K562 (cell line): ENCODE data around the gene DCTN2. TPM values are rescaled to one million over a fixed set of nuclear protein-coding genes. Genes with fewer than 3 reads are reported as not detected.
A peak's percentile ranks its signal among the peaks of the same experiment; 100 is the strongest.

Source experiments
- BCL6 ChIP-seq: fragments of 250-450 bp; sonication (Bioruptor Pico); IDR thresholded peaks from 2 replicates; pipeline ENCODE4 v1.4.0; 2020
- BHLHE40 ChIP-seq: IDR thresholded peaks from 2 replicates; pipeline ENCODE4 v1.6.1; 2011; ENCODE audit warnings: low read length, improper control_type of control experiment
- BRCA1 ChIP-seq, 2 experiments: fragments of 450-650 bp in 1 of 2; sonication (generic) in 1 of 2; formaldehyde crosslinking in 1 of 2; IDR thresholded peaks; 2 replicates each; pipeline versions ENCODE4 v1.5.0 to v1.6.1; 2017 to 2020; ENCODE audit warnings: mild to moderate bottlenecking in 1 of 2, missing genetic modification reagents in 1 of 2
- BRF1 ChIP-seq: IDR thresholded peaks from 3 replicates; pipeline ENCODE4 v1.6.1; 2011; ENCODE audit warnings: borderline replicate concordance, mild to moderate bottlenecking; ENCODE audit not compliant: insufficient read length; ENCODE audit errors: extremely low read depth
- CEBPB ChIP-seq: fragments of 450-650 bp; IDR thresholded peaks from 2 replicates; pipeline ENCODE4 v1.6.1; 2016; ENCODE audit warnings: missing genetic modification characterization, missing compliant biosample characterization
- CHD2 ChIP-seq: IDR thresholded peaks from 2 replicates; pipeline ENCODE4 v1.6.1; 2011; ENCODE audit warnings: low read depth, low read length
- CREM ChIP-seq: IDR thresholded peaks from 2 replicates; pipeline ENCODE4 v1.6.1; 2014; ENCODE audit warnings: antibody characterized with exemption, low read depth
- DDX20 ChIP-seq: fragments of 450-650 bp; IDR thresholded peaks from 2 replicates; pipeline ENCODE4 v1.6.1; 2016; ENCODE audit warnings: missing genetic modification characterization, low read depth, mild to moderate bottlenecking, missing compliant biosample characterization, moderate library complexity
- ERF ChIP-seq: fragments of 450-650 bp; formaldehyde crosslinking; IDR thresholded peaks from 2 replicates; pipeline ENCODE4 v1.4.0; 2020; ENCODE audit warnings: mild to moderate bottlenecking, mixed read lengths
- HCFC1 ChIP-seq: IDR thresholded peaks from 2 replicates; pipeline ENCODE4 v1.6.1; 2012; ENCODE audit warnings: low read depth, low read length, improper control_type of control experiment
- HMG20A ChIP-seq: fragments of 450-650 bp; formaldehyde crosslinking; conservative IDR thresholded peaks from 2 replicates; pipeline ENCODE4 v1.4.0; 2020; ENCODE audit warnings: mild to moderate bottlenecking, mixed read lengths
- KDM5B ChIP-seq: fragments of 200-600 bp; sonication (generic); IDR thresholded peaks from 2 replicates; pipeline ENCODE4 v1.6.1; 2012; ENCODE audit warnings: low read depth, mild to moderate bottlenecking, moderate library complexity, low read length, control low read depth, inconsistent platforms; ENCODE audit not compliant: insufficient replicate concordance
- MAZ ChIP-seq, 2 experiments: fragments of 450-650 bp in 1 of 2; sonication (generic) in 1 of 2; formaldehyde crosslinking; IDR thresholded peaks in 1 of 2; conservative IDR thresholded peaks in 1 of 2; 2 replicates each; pipeline versions ENCODE4 v1.4.0 to v1.5.0; 2020; ENCODE audit warnings: mild to moderate bottlenecking in 1 of 2, missing genetic modification reagents in 1 of 2
- MED1 ChIP-seq: sonication (generic); formaldehyde crosslinking; IDR thresholded peaks from 2 replicates; pipeline ENCODE4 v1.8.1; 2023; ENCODE audit warnings: missing genetic modification reagents, borderline replicate concordance
- NR1H2 ChIP-seq: sonication (generic); formaldehyde crosslinking; IDR thresholded peaks from 2 replicates; pipeline ENCODE4 v1.4.0; 2020; ENCODE audit warnings: mild to moderate bottlenecking, missing genetic modification reagents
- PRPF4 ChIP-seq: fragments of 200-400 bp; formaldehyde crosslinking; IDR thresholded peaks from one replicate; pipeline ENCODE4 v1.6.1; 2017; ENCODE audit warnings: low read length, low read depth, mild to moderate bottlenecking; ENCODE audit not compliant: insufficient read depth, poor library complexity, severe bottlenecking
- PTRF ChIP-seq: fragments of 450-650 bp; IDR thresholded peaks from 2 replicates; pipeline ENCODE4 v1.6.1; 2016; ENCODE audit warnings: mild to moderate bottlenecking, missing genetic modification characterization, missing compliant biosample characterization
- RAD51 ChIP-seq: fragments of 450-650 bp; IDR thresholded peaks from 2 replicates; pipeline ENCODE4 v1.7.1; 2016; ENCODE audit warnings: low read depth, mild to moderate bottlenecking, borderline replicate concordance
- U2AF1 ChIP-seq: fragments of 200-400 bp; formaldehyde crosslinking; optimal IDR thresholded peaks from 2 replicates; pipeline ENCODE3; 2017; ENCODE audit warnings: mild to moderate bottlenecking, low read depth, low read length, moderate library complexity
- ZEB2 ChIP-seq: fragments of 450-650 bp; IDR thresholded peaks from 2 replicates; pipeline ENCODE4 v1.6.1; 2016
- ZNF12 ChIP-seq: sonication (generic); formaldehyde crosslinking; IDR thresholded peaks from 2 replicates; pipeline ENCODE4 v1.4.0; 2020; ENCODE audit warnings: mild to moderate bottlenecking, missing genetic modification reagents
- ZNF121 ChIP-seq: sonication (generic); formaldehyde crosslinking; conservative IDR thresholded peaks from 2 replicates; pipeline ENCODE4 v1.8.0; 2022; ENCODE audit warnings: missing genetic modification reagents
- ZNF311 ChIP-seq: fragments of 250-450 bp; sonication (Bioruptor Pico); IDR thresholded peaks from 2 replicates; pipeline ENCODE4 v1.4.0; 2020; ENCODE audit warnings: mild to moderate bottlenecking, moderate library complexity
- ZNF384 ChIP-seq: IDR thresholded peaks from 2 replicates; pipeline ENCODE4 v1.6.1; 2012; ENCODE audit warnings: low read depth, low read length, improper control_type of control experiment
- ZNF507 ChIP-seq: conservative IDR thresholded peaks from 2 replicates; pipeline ENCODE4 v1.6.1; 2017; ENCODE audit warnings: missing genetic modification characterization, missing compliant biosample characterization
- ZNF561 ChIP-seq: fragments of 450-650 bp; formaldehyde crosslinking; conservative IDR thresholded peaks from 2 replicates; pipeline ENCODE4 v1.4.0; 2020; ENCODE audit warnings: mild to moderate bottlenecking, moderate library complexity
- ZNF655 ChIP-seq: fragments of 250-450 bp; sonication (Bioruptor Pico); IDR thresholded peaks from 2 replicates; pipeline ENCODE4 v1.5.0; 2021
- ZSCAN29 ChIP-seq: fragments of 450-650 bp; IDR thresholded peaks from 2 replicates; pipeline ENCODE4 v1.6.1; 2017
- polyA plus RNA-seq, 8 experiments: library from polyadenylated mRNA; depleted of rRNA in 4 of 8; stranded (reverse) in 5 of 8; unstranded in 3 of 8; fragments of >200 nt; fragmentation: Nextera tagmentation in 2 of 8; fragmentation: Illumina TruSeq in 1 of 8; extraction: Ambion mirVana in 2 of 8; extraction: Trizol in 1 of 8; gene quantifications; 2 replicates each; pipeline versions ENCODE4 v1.2.1 to v1.2.3, GENCODE V29; 2011 to 2014; ENCODE audit warnings: inconsistent platforms in 1 of 8, missing spikeins in 1 of 8
- total RNA-seq, 7 experiments: library from RNA; depleted of rRNA in 6 of 7; stranded (reverse); fragments of >200 nt in 6 of 7; fragmentation: Illumina TruSeq in 2 of 7; extraction: Trizol in 2 of 7; gene quantifications; 2 replicates each; pipeline versions ENCODE4 v1.2.1 to v1.2.3, GENCODE V29; 2011 to 2021; ENCODE audit warnings: low replicate concordance in 1 of 7
- TF ChIP-seq, protein P1 (sequence below): sonication (generic); formaldehyde crosslinking; IDR thresholded peaks from 2 replicates; pipeline ENCODE4 v1.8.0; 2022; ENCODE audit warnings: mild to moderate bottlenecking, missing genetic modification reagents
- TF ChIP-seq, protein P2 (sequence below), 2 experiments: IDR thresholded peaks; 2 replicates each; pipeline ENCODE4 v1.6.1; 2011; ENCODE audit warnings: borderline replicate concordance in 1 of 2, control low read depth in 1 of 2, low read depth in 1 of 2, low read length in 1 of 2, mild to moderate bottlenecking in 1 of 2, mixed read lengths in 1 of 2, moderate library complexity in 1 of 2; ENCODE audit not compliant: insufficient read depth in 1 of 2, insufficient read length in 1 of 2, poor library complexity in 1 of 2, severe bottlenecking in 1 of 2; ENCODE audit errors: extremely low read depth in 1 of 2

Gene DCTN2
- total and polyA plus RNA-seq, 9 of the 15 experiments (the other 6 are each of a cell fraction or from before 2014, with no cell fraction given), result 43.6 to 270 (median 125) TPM

DNA sequence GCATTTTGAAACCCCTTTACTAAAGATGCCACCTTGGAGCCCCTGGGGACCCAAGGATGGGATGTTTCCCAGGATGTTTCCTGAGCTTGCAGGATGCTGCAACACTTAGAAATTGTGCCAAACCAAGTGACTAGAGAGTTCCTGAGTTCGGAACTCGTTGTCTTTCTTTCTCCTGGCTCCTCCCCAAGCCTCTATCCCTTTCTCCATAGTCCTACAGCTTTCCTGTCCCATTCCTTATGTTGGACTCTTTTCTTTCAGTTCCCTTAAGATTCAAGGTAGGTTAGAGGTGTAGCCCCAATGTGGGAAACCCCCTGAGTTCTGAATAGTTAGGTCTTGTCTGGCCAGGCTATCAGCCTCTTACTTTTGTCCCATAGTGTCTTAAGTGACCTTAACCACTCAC is 1.5 kb upstream of the DCTN2 start (continued):
- TF ChIP-seq CEBPB (tag) (peak; percentile 55), ZSCAN29 (no peak), ZNF311 (no peak), BRCA1 (IDR thresholded peaks at IDR 0.05) (no peak), BRCA1 (CRISPR knock-in tag; IDR thresholded peaks at IDR 0.05) (no peak), ZNF121 (no peak), HCFC1 (0 out of 2 replicates have a peak, but pooled peaks have one; percentile 11), ERF (CRISPR knock-in tag) (no peak), U2AF1 (no peak), RAD51 (no peak), ZNF12 (CRISPR knock-in tag) (no peak), NR1H2 (CRISPR knock-in tag) (no peak), ZNF655 (CRISPR knock-in tag) (no peak), MED1 (CRISPR knock-in tag) (no peak), KDM5B (no peak), ZNF507 (no peak), PRPF4 (no peak), BRF1 (no peak), CHD2 (no peak), HMG20A (CRISPR knock-in tag) (no peak), ZEB2 (no peak), CREM (no peak), BHLHE40 (no peak), MAZ (CRISPR knock-in tag; conservative IDR thresholded peaks at IDR 0.05 in 1 of 2, IDR thresholded peaks at IDR 0.05 in 1 of 2) (peak in 1 of 2 experiments; percentile 46; a peak in 1 of 4 replicates), DDX20 (tag) (no peak), BCL6 (CRISPR knock-in tag) (no peak), ZNF384 (no peak), PTRF (tag) (no peak), ZNF561 (CRISPR knock-in tag) (no peak)
- TF ChIP-seq, protein P1, sequence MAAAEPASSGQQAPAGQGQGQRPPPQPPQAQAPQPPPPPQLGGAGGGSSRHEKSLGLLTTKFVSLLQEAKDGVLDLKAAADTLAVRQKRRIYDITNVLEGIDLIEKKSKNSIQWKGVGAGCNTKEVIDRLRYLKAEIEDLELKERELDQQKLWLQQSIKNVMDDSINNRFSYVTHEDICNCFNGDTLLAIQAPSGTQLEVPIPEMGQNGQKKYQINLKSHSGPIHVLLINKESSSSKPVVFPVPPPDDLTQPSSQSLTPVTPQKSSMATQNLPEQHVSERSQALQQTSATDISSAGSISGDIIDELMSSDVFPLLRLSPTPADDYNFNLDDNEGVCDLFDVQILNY, result no peak
- TF ChIP-seq, protein P2, sequence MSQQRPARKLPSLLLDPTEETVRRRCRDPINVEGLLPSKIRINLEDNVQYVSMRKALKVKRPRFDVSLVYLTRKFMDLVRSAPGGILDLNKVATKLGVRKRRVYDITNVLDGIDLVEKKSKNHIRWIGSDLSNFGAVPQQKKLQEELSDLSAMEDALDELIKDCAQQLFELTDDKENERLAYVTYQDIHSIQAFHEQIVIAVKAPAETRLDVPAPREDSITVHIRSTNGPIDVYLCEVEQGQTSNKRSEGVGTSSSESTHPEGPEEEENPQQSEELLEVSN (IDR thresholded peaks at IDR 0.05; ENCODE audit: borderline replicate concordance in 1 of 2, extremely low read depth in 1 of 2, insufficient read depth in 1 of 2, insufficient read length in 1 of 2, low read depth in 1 of 2, low read length in 1 of 2, poor library complexity in 1 of 2, severe bottlenecking in 1 of 2), result no peak
